ENCODE measurements around the gene CHN2.

The CHN2 gene

GRCh38 chr7:29194594-29195427 is at the start of gene CHN2:
Gene CHN2 (plus strand): TSS chr7:29194775.
- DNase-seq, result peak; percentile 67 to 78 (median 69)

- DNase-seq, result no peak
Observed at GRCh38 chr7:29145553-29146056, 49.0 kb upstream of the CHN2 start.

GRCh38 chr7:29146057-29146706 is 48.4 kb upstream of the CHN2 start, which contains the start of gene CPVL:
Gene CPVL (minus strand): TSS chr7:29146537. CDS start chr7:29121061, 25,476 bp downstream.
- DNase-seq, result peak; percentile 76 to 86 (median 77)

- DNase-seq, result peak; percentile 62 to 67 (median 64)
Observed at GRCh38 chr7:29146888-29147609, 47.5 kb upstream of the CHN2 start.

GRCh38 chr7:29147821-29148220 is 46.8 kb upstream of the CHN2 start:
- peak; percentile 42 to 56 (median 46) for DNase-seq

GRCh38 chr7:29149036-29149435 is 45.5 kb upstream of the CHN2 start:
- peak in 2 of 3 donors; percentile 44 for DNase-seq

- DNase-seq, result no peak
Observed at GRCh38 chr7:29150856-29151255, 43.7 kb upstream of the CHN2 start.

- DNase-seq, result no peak
Observed at GRCh38 chr7:29154076-29154475, 40.5 kb upstream of the CHN2 start.

- DNase-seq, result no peak
Observed at GRCh38 chr7:29156907-29157452, 37.6 kb upstream of the CHN2 start.

- no peak for DNase-seq
Observed at GRCh38 chr7:29158795-29159423, 35.7 kb upstream of the CHN2 start.

- no peak for DNase-seq
Observed at GRCh38 chr7:29160080-29160479, 34.5 kb upstream of the CHN2 start.

- no peak for DNase-seq
Observed at GRCh38 chr7:29161231-29161630, 33.3 kb upstream of the CHN2 start.

GRCh38 chr7:29162577-29162976 is 32.0 kb upstream of the CHN2 start:
- no peak for DNase-seq

- DNase-seq, result no peak
Observed at GRCh38 chr7:29163854-29164253, 30.7 kb upstream of the CHN2 start.

- DNase-seq, result no peak
Observed at GRCh38 chr7:29167721-29168120, 26.9 kb upstream of the CHN2 start.

GRCh38 chr7:29170781-29171180 is 23.8 kb upstream of the CHN2 start:
- no peak for DNase-seq

GRCh38 chr7:29173458-29173857 is 21.1 kb upstream of the CHN2 start:
- DNase-seq, result no peak

GRCh38 chr7:29177963-29178600 is 16.5 kb upstream of the CHN2 start:
- peak; percentile 93 to 97 (median 95) for DNase-seq

GRCh38 chr7:29179115-29179514 is 15.5 kb upstream of the CHN2 start:
- no peak for DNase-seq

- DNase-seq, result no peak
Observed at GRCh38 chr7:29184599-29184998, 10.0 kb upstream of the CHN2 start.

- DNase-seq, result no peak
Observed at GRCh38 chr7:29185613-29186012, 9.0 kb upstream of the CHN2 start.

GRCh38 chr7:29189743-29190201 is 4.8 kb upstream of the CHN2 start:
- peak; percentile 45 to 69 (median 60) for DNase-seq

Measured in suppressor macrophage treated with lipopolysaccharide for 1 hour (primary cell).